Heart left ventricle (tissue), 16 donors: Measurements from ENCODE around the gene ABCC3. TPM values are rescaled to one million over a fixed set of nuclear protein-coding genes. Genes with fewer than 3 reads are reported as not detected.

Source experiments
- ATAC-seq, 4 donors: fragments of 200-7000 bp; cut with Tn5 transposase; one replicate each; pipeline ENCODE4 v1.9.1; 2020 to 2022; ENCODE audit warnings: moderate library complexity in 4 of 4, mild to moderate bottlenecking in 3 of 4, moderate number of reproducible peaks in 1 of 4
- DNase-seq, 5 donors: peaks; one replicate each; pipeline ENCODE4 v3.0.0-alpha.2; 2020
- H3K27ac ChIP-seq, 12 donors: fragments of 200-600 bp; sonication (generic) in 4 of 12; one replicate each; pipeline versions ENCODE4 v1.5.0 to v1.8.0; 2016 to 2022; ENCODE audit warnings: mild to moderate bottlenecking in 2 of 12
- H3K27me3 ChIP-seq, 9 donors: fragments of 200-600 bp; sonication (generic) in 2 of 9; one replicate each; pipeline versions ENCODE4 v1.5.1 to v1.8.0; 2016 to 2022; ENCODE audit warnings: mild to moderate bottlenecking in 3 of 9
- H3K36me3 ChIP-seq, 9 donors: fragments of 200-600 bp; sonication (generic) in 2 of 9; one replicate each; pipeline versions ENCODE4 v1.5.0 to v1.8.0; 2018 to 2022; ENCODE audit warnings: mild to moderate bottlenecking in 2 of 9
- H3K4me1 ChIP-seq, 12 donors: fragments of 200-600 bp; sonication (generic) in 4 of 12; one replicate each; pipeline versions ENCODE4 v1.5.0 to v1.8.0; 2016 to 2022; ENCODE audit warnings: mild to moderate bottlenecking in 3 of 12
- H3K4me3 ChIP-seq, 12 donors: fragments of 200-600 bp; sonication (generic) in 4 of 12; one replicate each; pipeline versions ENCODE4 v1.5.0 to v1.8.0; 2017 to 2022; ENCODE audit warnings: mild to moderate bottlenecking in 9 of 12, moderate library complexity in 4 of 12
- H3K9me3 ChIP-seq, 12 donors: fragments of 200-600 bp; sonication (generic) in 4 of 12; one replicate each; pipeline versions ENCODE4 v1.5.0 to v1.8.0; 2016 to 2022; ENCODE audit warnings: mild to moderate bottlenecking in 1 of 12
- POLR2A ChIP-seq, 2 donors: fragments of 450-650 bp; IDR thresholded peaks; one replicate each; pipeline ENCODE4 v1.6.1; 2017; ENCODE audit warnings: antibody characterized with exemption in 2 of 2, mild to moderate bottlenecking in 2 of 2, moderate library complexity in 2 of 2
- WGBS, 4 donors: extraction: QIAGEN DNeasy Blood & Tissue Kit in 2 of 4; methylation state at CpG; one replicate each; pipeline versions ENCODE4 v1.1.5 to v1.1.7; 2013 to 2018; 5-methylcytosine and 5-hydroxymethylcytosine counted together
- intact Hi-C, 10 donors: fragments of 100-400 bp; cut with DNase I; formaldehyde crosslinking; loops; one replicate each; pipeline versions ENCODE4 v1.11.1 to v1.14.2; 2022
- polyA plus RNA-seq, 2 donors: library from polyadenylated mRNA; stranded (reverse); fragments of 200-250 nt; gene quantifications; one replicate each; pipeline ENCODE4 v1.2.3, GENCODE V29; 2013
- total RNA-seq, 9 donors: library from RNA; depleted of rRNA in 2 of 9; stranded (reverse); fragments of >200 nt in 2 of 9; fragmentation: NEBNext Ultra II Directional in 3 of 9; extraction: Animal tissue kit (Norgen Biotek cat#: 25700) in 3 of 9; gene quantifications; one replicate each; pipeline versions ENCODE4 v1.1.0 to v1.2.4, GENCODE V29; 2016 to 2023
- TF ChIP-seq, protein P1 (sequence below), 12 donors: fragments of 200-600 bp; sonication (generic) in 4 of 12; IDR thresholded peaks; one replicate each; pipeline versions ENCODE4 v1.5.0 to v1.8.0; 2018 to 2022; ENCODE audit warnings: antibody characterized with exemption in 12 of 12, mild to moderate bottlenecking in 5 of 12
- donor health status: ischemic (EF 13 %, LVEDD 7.1; RV severe dilation, severe dysfunction).
- donor health status: healthy with polysubstance abuse.
- donor health status: DM: no; HTN: yes; CAD: no.
- donor health status: DM: no; HTN: no; CAD: no.
- donor health status: ischemic (EF 25% LVEDD 6.9; RV normal size, moderate dysfunction).
- donor health status: ischemic (EF 25% LVEDD 5.7; RV mildly dilated, moderate dysfunction).
- donor health status: healthy.
- donor health status: DM: yes; HTN: yes; CAD: no.
- donor health status: ischemic (EF 35%, LVEDD 5.7; RV mildly dilated, moderate dysfunction).
- donor health status: nonischemic (EF 11% LVEDD 7.7; RV severe dilation, severe dysfunction).
- donor health status: DM: yes; HTN: yes; CAD: no.
- donor health status: PGD.
- donor health status: ischemic (EF 29% LVEDD 5.4; RV normal size, mild dysfunction).
- donor health status: nonischemic (EF 23%, LVEDD 6.1; RV moderate dilation, normal function).

Gene ABCC3
- total and polyA plus RNA-seq, 11 donors: 0.20 to 21.6 (median 1.3) TPM; not detected in 1

DNA sequence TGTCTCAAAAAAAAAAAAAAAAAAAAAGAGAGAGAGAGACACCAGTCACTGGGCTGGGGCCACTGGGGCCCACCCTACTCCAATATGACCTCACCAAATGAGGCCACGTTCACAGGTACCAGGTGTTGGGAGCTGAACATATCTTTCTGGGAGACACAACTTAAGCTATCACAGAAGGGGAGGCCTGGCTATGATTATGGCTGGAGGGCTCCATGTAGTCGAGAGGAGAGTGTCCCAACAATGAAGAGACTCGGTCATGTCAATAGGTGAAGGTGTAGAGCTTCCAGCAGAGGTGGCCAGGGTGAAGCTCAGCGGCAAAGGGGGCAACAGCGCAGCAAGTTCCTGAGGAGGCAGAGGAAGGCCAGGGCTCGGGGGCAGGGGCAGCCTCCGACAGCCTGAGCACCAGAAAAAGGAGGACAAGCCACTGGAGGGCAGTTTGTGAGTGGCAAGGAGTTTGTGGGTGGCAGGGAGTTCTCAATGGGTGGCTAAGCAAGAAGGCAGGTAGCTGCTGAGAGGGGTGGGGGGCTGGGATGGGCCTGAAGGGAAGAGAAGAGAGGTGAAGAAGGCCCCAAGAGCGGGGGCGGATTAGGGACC is 28.0 kb downstream of the ABCC3 start:
- Histone ChIP-seq H3K27me3 (no peaks in the 10 kb centered on the region), H3K36me3 (no peaks in the 10 kb centered on the region), H3K9me3 (no peaks in the 10 kb centered on the region), H3K4me1 (peaks cover 0 to 43% (median 27%) of the 10 kb centered on the region in 12 donors), H3K4me3 (no peak overlapping the region), H3K27ac (no peak overlapping the region)
- ATAC-seq (no peak), DNase-seq (no peak)
- TF ChIP-seq POLR2A (IDR thresholded peaks at IDR 0.05): no peak
- TF ChIP-seq, protein P1, sequence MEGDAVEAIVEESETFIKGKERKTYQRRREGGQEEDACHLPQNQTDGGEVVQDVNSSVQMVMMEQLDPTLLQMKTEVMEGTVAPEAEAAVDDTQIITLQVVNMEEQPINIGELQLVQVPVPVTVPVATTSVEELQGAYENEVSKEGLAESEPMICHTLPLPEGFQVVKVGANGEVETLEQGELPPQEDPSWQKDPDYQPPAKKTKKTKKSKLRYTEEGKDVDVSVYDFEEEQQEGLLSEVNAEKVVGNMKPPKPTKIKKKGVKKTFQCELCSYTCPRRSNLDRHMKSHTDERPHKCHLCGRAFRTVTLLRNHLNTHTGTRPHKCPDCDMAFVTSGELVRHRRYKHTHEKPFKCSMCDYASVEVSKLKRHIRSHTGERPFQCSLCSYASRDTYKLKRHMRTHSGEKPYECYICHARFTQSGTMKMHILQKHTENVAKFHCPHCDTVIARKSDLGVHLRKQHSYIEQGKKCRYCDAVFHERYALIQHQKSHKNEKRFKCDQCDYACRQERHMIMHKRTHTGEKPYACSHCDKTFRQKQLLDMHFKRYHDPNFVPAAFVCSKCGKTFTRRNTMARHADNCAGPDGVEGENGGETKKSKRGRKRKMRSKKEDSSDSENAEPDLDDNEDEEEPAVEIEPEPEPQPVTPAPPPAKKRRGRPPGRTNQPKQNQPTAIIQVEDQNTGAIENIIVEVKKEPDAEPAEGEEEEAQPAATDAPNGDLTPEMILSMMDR (IDR thresholded peaks at IDR 0.05): no peak
- 93 to 98% (median 97%) methylated on average over 9 of the region's 9 CpGs for WGBS, 4 donors
- intact Hi-C loops: no loop called here

DNA sequence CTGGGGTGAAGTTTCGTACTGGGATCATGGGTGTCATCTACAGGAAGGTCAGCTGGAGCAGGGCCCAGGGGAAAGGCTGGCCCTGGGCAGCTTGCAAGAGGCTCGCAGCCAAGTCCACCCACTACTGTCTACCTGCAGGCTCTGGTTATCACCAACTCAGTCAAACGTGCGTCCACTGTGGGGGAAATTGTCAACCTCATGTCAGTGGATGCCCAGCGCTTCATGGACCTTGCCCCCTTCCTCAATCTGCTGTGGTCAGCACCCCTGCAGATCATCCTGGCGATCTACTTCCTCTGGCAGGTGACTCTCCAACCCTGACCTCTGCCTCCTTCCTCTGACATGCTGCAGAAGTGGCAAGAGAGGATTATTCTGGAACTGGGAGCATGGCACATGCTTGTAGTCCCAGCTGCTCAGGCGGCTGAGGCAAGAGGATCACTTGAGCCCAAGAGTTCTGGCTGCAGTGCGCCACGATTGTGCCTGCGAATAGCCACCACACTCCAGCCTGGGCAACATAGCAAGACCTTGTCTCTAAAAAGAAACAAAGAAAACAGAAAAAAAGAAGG is 29.2 kb downstream of the ABCC3 start:
- Histone ChIP-seq H3K9me3 (no peaks in the 10 kb centered on the region), H3K36me3 (no peaks in the 10 kb centered on the region), H3K27ac (no peak overlapping the region), H3K27me3 (no peaks in the 10 kb centered on the region), H3K4me3 (no peak overlapping the region), H3K4me1 (peaks cover 0 to 37% (median 27%) of the 10 kb centered on the region in 12 donors)
- no peak for DNase-seq
- no peak for ATAC-seq
- TF ChIP-seq, protein P1 (IDR thresholded peaks at IDR 0.05): no peak
- no peak for TF ChIP-seq POLR2A (IDR thresholded peaks at IDR 0.05)
- intact Hi-C loops: no loop called here
- WGBS, 4 donors: 86 to 90% (median 89%) methylated on average over 10 of the region's 10 CpGs

DNA sequence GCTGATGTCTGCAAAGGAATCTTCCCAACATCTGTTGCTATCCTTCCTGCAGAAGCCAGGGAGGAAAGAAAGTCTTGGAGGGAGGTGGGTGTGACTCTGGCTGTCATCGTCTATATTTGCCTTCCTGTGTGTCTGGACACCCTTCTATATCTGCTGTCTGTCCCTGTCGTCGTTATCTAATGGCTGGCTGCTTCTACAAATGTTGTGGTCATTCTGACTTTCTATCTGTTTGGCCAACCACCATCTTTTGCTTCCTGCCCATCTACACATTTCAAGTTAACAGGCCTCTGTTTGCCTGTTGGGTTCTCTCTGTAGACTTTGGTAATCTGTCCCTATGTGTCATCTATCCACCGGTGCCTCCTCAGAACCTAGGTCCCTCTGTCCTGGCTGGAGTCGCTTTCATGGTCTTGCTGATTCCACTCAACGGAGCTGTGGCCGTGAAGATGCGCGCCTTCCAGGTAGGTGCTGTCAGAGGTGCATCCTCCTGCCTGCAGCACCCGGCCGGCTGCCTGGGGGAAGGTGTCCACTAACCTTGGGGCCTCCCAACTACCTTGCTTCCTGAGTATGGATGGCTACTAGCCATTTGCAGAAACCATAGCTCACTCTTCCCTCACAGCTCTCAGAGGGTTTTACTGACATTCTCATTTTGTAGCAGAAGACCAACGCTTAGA is 30.2 kb downstream of the ABCC3 start:
- Histone ChIP-seq H3K9me3 (no peaks in the 10 kb centered on the region), H3K36me3 (no peaks in the 10 kb centered on the region), H3K27me3 (no peaks in the 10 kb centered on the region), H3K4me1 (peaks cover 0 to 30% (median 23%) of the 10 kb centered on the region in 12 donors), H3K27ac (no peak overlapping the region), H3K4me3 (no peak overlapping the region)
- TF ChIP-seq, protein P1 (IDR thresholded peaks at IDR 0.05): no peak
- TF ChIP-seq POLR2A (IDR thresholded peaks at IDR 0.05): no peak
- 72 to 79% (median 76%) methylated on average over 10 to 12 of the region's 12 CpGs for WGBS, 4 donors
- no peak for DNase-seq
- intact Hi-C loops: no loop called here
- no peak for ATAC-seq

DNA sequence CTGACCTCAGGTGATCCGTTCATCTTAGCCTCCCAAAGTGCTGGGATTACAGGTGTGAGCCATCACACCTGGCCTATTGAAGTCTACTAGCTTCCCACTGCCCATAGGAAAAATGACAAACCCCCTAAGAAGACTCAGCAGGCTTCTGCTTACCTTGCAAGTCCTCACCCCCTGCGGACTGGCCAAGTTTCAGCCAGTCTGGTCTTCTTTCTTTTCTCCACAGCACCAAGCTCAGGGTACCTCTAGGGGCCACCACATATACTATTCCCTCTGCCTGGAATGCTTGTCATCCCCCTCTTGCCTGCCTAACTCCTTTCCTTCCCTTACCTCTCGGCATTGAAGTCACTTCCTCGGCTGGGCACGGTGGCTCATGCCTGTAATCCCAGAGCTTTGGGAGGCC is 31.2 kb downstream of the ABCC3 start:
- H3K9me3 ChIP-seq: no peaks in the 10 kb centered on the region
- no peak overlapping the region for H3K4me3 ChIP-seq
- DNase-seq (no peak), ATAC-seq (no peak)
- peaks cover 0 to 21% (median 14%) of the 10 kb centered on the region in 12 donors for H3K4me1 ChIP-seq
- H3K27me3 ChIP-seq: no peaks in the 10 kb centered on the region
- H3K27ac ChIP-seq: no peak overlapping the region
- no peaks in the 10 kb centered on the region for H3K36me3 ChIP-seq
- intact Hi-C loops: no loop called here
- WGBS, 4 donors: 68 to 85% (median 74%) methylated on average over 5 of the region's 5 CpGs
- TF ChIP-seq POLR2A (IDR thresholded peaks at IDR 0.05): no peak
- TF ChIP-seq, protein P1 (IDR thresholded peaks at IDR 0.05): no peak
